Fibroblast of the aortic adventitia (primary cell): ENCODE measurements around the gene CNST. TPM values are rescaled to one million over a fixed set of nuclear protein-coding genes. Genes with fewer than 3 reads are reported as not detected.
"Not testable (repeated sequence)": the region's sequence is repeated elsewhere in the genome, so short reads cannot be mapped to it uniquely, and the experiment has no call there.

Source experiments
- DNase-seq: peaks from one replicate; pipeline ENCODE4 v3.0.0-alpha.2; 2010; ENCODE audit warnings: low read depth
- H3K4me3 ChIP-seq: 2 replicates; pipeline ENCODE4 v1.5.1; 2011; ENCODE audit warnings: low read depth, mild to moderate bottlenecking, control low read depth, low read length, moderate library complexity
- total RNA-seq: library from RNA; depleted of rRNA; stranded (reverse); fragments of >200 nt; gene quantifications from 2 replicates; pipeline ENCODE4 v1.2.3, GENCODE V29; 2012; ENCODE audit warnings: low replicate concordance
- TF ChIP-seq, protein P1 (sequence below): IDR thresholded peaks from 2 replicates; pipeline ENCODE4 v1.5.1; 2011; ENCODE audit warnings: mild to moderate bottlenecking, low read length, control low read depth, inconsistent platforms; ENCODE audit not compliant: insufficient read depth

The CNST gene
- total RNA-seq, 1 donor, result 25.2 TPM

DNA sequence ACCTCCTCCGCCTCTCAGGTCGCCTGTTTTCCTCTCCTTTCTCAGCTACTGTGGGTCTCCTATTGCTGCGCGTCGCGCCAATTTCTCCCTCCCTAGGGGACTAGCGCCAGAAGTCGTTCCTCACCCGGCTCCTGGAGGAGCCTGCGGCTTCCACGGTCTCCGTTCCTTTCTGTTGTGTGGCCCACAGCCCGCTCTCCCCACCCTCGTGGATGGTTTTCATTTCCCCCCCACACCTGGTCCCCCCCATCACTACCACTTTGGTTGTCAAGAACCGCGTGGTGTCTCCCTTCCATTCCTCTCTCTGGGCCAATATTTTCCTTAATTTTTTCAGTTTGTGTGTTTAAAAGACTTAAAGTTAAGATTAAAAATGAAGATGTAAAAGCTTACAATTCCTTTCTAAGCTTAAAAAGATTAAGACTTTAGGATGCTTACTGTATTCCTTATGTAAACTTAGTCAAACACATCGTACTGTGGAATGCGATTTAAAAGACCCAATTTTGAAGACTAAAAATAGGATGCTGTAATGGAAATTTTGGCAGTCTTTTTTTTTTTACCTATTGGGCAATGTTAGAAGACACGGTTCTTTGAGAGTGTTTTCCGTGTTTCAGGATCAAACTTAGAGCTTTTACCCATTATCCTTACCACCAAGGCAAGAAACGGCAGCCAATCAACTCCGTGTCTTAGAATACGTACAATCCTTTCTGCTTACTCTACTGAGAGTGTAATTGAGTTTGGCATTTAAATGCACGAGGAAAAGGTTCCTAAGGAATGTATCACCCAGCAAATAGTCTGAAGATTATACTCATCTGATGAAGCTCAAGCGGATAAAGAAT lies 773 bp downstream of the CNST start:
- peak overlapping the region; percentile 97 for H3K4me3 ChIP-seq
- DNase-seq, result peak; percentile 87
- TF ChIP-seq, protein P1, sequence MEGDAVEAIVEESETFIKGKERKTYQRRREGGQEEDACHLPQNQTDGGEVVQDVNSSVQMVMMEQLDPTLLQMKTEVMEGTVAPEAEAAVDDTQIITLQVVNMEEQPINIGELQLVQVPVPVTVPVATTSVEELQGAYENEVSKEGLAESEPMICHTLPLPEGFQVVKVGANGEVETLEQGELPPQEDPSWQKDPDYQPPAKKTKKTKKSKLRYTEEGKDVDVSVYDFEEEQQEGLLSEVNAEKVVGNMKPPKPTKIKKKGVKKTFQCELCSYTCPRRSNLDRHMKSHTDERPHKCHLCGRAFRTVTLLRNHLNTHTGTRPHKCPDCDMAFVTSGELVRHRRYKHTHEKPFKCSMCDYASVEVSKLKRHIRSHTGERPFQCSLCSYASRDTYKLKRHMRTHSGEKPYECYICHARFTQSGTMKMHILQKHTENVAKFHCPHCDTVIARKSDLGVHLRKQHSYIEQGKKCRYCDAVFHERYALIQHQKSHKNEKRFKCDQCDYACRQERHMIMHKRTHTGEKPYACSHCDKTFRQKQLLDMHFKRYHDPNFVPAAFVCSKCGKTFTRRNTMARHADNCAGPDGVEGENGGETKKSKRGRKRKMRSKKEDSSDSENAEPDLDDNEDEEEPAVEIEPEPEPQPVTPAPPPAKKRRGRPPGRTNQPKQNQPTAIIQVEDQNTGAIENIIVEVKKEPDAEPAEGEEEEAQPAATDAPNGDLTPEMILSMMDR, result no peak

DNA sequence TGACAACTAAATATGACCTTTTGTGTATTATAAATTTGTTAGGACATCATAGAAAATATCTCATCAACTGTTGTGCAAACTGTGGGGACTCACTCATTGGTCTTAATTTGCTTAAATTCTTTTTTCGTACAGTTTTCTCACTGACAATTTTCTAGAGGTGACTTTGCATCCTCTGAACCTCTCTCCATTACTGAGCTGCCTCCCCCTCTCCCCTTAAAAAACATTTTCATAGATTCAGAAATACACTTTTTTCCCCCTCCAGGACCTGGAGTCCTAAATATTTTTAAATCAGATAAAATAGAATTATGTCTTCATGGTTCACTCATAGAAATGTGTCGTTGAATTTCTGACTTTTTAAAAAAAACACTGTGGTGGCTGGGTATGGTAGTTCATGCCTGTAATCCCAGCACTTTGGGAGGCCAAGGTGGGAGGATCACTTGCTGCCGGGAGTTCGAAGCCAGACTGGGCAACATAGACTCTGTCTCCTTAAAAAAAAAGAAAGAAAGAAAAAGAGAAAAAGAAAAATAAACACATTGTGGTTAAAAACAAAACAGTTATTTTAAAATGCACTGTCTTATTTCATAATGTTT lies 1.5 kb downstream of the CNST start:
- H3K4me3 ChIP-seq, result peak overlapping the region; percentile 97
- DNase-seq, result no peak
- TF ChIP-seq, protein P1, result no peak

GRCh38 chr1:246569248-246570238 lies 3.3 kb downstream of the CNST start:
- TF ChIP-seq, protein P1, result no peak
- no peak overlapping the region for H3K4me3 ChIP-seq
- no peak for DNase-seq

- DNase-seq, H3K4me3 ChIP-seq: not testable (repeated sequence)
These were observed 5.1 kb downstream of the CNST start for GRCh38 chr1:246571309-246571708.

DNA sequence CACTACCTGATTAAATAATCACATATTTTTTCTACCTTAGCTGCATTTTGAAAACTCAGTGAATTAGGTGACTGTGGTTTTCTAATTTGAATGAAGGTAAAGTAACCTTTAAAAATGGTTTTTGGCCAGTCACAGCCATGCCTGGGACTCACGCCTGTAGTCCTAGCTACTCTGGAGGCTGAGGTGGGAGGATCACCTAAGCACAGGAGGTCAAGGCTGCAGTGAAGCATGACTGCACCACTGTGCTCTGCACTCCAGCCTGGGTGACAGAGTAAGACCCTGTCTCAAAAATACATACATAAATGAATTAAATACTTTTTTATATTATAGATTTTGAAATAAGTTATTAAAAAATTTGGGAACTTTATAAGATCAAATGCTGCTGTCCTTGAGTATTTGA lies 5.7 kb downstream of the CNST start:
- TF ChIP-seq, protein P1, result no peak
- DNase-seq, result no peak
- H3K4me3 ChIP-seq, result no peak overlapping the region

- TF ChIP-seq, protein P1, result no peak
- no peak for DNase-seq
- no peak overlapping the region for H3K4me3 ChIP-seq
These were observed 6.5 kb downstream of the CNST start for GRCh38 chr1:246572785-246573184.
